SK-N-SH (cell line): ENCODE measurements around the gene PYGO2.

Source experiments
- CTCF ChIP-seq: fragments of 200-600 bp; sonication (generic); IDR thresholded peaks from 2 replicates; pipeline ENCODE4 v1.6.1; 2017; ENCODE audit warnings: antibody characterized with exemption, mild to moderate bottlenecking, moderate library complexity
- FOXJ3 ChIP-seq: sonication (generic); formaldehyde crosslinking; IDR thresholded peaks from 2 replicates; pipeline ENCODE4 v1.5.1; 2020; ENCODE audit warnings: mild to moderate bottlenecking, missing genetic modification reagents
- RAD21 ChIP-seq: IDR thresholded peaks from 2 replicates; pipeline ENCODE4 v1.6.1; 2012; ENCODE audit warnings: mild to moderate bottlenecking, low read length

GRCh38 chr1:154968731-154969130 is 7.1 kb upstream of the PYGO2 start:
- TF ChIP-seq RAD21: no peak
- no peak for TF ChIP-seq CTCF
- no peak for TF ChIP-seq FOXJ3
